Stimulated activated CD8-positive, alpha-beta memory T cell treated with anti-CD3 and anti-CD28 coated beads, Interleukin-12 subunit alpha, Interleukin-12 subunit beta, amount 100 ng/mL, for 24 hours (primary cell): ENCODE measurements around the gene DDX28.

Experiments used
- DNase-seq: peaks from one replicate; pipeline ENCODE4 v3.0.0-alpha.2; 2020; ENCODE audit errors: extremely low read depth

DDX28 gene, protein sequence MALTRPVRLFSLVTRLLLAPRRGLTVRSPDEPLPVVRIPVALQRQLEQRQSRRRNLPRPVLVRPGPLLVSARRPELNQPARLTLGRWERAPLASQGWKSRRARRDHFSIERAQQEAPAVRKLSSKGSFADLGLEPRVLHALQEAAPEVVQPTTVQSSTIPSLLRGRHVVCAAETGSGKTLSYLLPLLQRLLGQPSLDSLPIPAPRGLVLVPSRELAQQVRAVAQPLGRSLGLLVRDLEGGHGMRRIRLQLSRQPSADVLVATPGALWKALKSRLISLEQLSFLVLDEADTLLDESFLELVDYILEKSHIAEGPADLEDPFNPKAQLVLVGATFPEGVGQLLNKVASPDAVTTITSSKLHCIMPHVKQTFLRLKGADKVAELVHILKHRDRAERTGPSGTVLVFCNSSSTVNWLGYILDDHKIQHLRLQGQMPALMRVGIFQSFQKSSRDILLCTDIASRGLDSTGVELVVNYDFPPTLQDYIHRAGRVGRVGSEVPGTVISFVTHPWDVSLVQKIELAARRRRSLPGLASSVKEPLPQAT

DNA sequence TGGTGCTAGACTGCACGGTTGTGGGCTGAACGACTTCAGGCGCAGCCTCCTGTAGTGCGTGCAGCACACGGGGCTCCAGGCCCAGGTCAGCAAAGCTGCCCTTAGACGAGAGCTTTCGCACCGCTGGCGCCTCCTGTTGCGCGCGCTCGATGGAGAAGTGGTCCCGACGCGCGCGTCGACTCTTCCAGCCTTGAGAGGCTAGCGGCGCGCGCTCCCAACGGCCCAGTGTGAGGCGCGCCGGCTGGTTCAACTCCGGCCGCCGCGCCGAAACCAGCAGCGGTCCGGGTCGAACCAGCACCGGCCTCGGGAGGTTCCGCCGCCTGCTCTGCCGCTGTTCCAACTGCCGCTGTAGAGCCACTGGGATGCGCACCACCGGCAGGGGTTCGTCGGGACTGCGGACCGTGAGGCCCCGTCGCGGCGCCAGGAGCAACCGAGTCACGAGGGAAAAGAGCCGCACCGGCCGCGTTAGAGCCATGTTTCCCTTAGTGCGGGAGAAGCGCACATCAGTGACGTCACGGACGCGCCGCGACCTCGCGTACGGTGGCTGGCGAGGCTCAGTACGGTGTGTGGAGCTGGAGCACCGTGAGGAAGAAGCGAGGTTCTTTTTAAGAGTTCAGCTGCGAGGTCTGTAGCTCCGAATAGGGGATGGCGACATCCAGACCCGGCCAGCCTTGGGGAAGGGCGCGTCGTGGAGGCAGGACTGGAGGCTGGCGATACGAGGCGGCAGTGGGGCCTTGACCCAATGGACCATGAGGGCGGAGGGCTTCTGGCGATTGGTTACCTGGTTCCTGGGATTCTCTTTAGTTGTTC, at the start of gene DDX28, which contains the start of gene DUS2:
DDX28 (minus strand) TSS at position 505 of the 810 bp plus-strand sequence; CDS start at position 475, 30 bp downstream.
DUS2 (plus strand) TSS at position 557 of the 810 bp plus-strand sequence. CDS start 14,740 bp downstream, outside the sequence.
- peak; percentile 78 for DNase-seq

GRCh38 chr16:68072038-68072695, 49.1 kb upstream of the DDX28 start:
- no peak for DNase-seq

- no peak for DNase-seq
Measured at GRCh38 chr16:68071518-68071901, 48.5 kb upstream of the DDX28 start.

DNA sequence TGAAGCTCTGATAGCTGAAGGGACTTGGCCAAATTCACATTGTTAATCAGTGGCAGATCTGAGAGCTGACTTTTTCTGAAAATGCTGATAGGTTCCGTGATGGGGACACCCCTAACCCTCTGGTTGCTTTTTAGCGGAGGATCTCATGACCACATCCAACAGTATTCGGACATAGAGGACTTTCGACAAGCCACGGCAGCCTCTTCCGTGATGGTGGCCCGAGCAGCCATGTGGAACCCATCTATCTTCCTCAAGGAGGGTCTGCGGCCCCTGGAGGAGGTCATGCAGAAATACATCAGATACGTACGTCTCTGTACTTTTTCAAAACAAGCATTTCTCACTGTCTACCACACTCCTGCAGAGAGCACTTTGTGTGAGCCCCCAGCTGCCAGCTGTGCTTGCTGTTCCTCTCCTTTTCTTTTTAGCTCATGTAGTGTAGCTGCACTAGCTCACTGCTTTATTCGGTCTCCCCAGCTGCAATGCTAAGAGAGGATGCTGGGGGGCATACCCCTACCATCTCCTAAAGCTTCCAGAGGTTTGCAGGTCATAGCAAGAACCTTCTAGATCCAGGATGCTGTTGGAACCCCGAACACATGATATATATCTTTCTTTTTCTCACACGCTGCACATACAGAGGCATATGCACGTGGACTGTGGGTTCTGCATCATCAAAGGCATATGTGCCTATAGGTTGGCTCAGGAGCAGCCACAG, 47.9 kb upstream of the DDX28 start:
- no peak for DNase-seq

- no peak for DNase-seq
Measured at GRCh38 chr16:68070249-68070730, 47.3 kb upstream of the DDX28 start.

- no peak for DNase-seq
Measured at GRCh38 chr16:68069511-68070248, 46.6 kb upstream of the DDX28 start.

DNA sequence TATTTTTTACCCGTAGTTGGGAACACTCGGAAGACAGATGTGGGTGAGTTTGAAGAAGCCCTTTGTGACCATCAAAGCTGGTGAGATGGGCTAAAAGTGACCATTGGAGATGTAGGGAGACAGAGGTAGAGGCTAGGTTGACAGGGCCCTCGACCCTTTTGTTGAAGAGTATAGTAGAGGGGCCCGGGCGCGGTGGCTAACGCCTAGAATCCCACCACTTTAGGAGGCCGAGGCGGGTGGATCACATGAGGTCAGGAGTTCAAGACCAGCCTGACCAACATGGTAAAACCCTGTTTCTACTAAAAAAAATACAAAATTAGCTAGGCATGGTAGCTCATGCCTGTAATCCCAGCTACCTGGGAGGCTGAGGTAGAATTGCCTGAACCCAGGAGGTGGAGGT, 45.9 kb upstream of the DDX28 start:
- DNase-seq = no peak

DNA sequence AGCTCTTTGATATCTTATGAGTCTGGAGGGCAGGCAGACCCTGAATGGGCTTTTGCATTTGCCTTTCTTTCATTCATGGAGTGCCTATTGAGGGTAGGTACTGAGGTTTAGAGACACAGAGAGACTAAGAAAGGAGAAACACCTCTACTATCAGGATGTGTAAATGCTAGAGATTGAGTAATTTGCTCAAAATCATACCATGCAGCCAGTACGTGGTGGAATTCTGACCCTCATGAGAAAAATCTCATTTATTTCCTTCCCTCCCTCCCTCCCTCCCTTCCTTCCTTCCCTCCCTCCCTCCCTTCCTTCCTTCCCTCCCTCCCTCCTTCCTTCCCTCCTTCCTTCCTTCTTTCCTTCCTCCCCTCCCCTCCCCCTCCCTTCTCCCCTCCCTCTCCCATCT, 43.7 kb upstream of the DDX28 start:
- no peak for DNase-seq

- DNase-seq = no peak
Measured at GRCh38 chr16:68065716-68066305, 42.8 kb upstream of the DDX28 start.

GRCh38 chr16:68064791-68065365, 41.8 kb upstream of the DDX28 start:
- no peak for DNase-seq

- no peak for DNase-seq
Measured at GRCh38 chr16:68062910-68063393, 39.9 kb upstream of the DDX28 start.

DNA sequence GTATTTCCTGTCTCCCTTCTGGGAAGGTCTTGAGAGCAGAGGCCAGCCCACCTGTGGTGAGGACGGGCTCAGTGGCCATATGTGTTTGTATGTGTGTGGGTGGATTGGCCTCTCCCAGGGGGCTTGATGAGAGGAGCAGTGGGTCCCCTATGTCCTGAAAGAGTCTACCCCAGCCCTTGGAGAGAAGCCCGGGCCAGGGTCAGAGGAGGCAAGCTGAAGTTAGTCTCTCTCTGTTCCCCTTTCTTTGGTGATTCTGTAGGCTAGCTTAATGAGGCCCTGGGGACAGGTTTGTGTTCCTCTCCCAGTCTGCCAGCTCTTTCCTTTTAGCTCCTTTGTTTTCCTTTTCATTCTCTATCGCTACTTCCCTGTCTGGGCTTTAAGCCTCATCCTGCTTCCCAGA, 38.4 kb upstream of the DDX28 start:
- no peak for DNase-seq

DNA sequence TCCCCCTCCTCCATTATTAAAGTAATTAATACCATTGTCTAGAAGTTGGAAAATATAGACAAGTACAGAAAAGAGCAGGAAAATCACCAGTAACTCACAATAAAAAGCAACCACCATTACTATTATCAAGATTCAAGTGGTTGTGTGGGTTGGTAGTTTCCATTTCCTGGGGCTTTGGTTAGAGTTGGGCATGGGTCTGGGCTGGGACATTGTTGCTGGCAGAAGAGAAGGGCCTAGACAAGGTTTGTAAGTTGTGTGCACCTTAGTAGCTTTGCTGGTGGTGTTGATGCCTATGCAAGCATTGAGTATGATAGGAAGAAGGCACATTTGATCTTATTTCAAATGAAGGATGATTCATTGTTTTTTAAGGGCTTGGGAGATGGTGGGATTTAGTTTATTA, 36.8 kb upstream of the DDX28 start:
- DNase-seq = no peak

DNA sequence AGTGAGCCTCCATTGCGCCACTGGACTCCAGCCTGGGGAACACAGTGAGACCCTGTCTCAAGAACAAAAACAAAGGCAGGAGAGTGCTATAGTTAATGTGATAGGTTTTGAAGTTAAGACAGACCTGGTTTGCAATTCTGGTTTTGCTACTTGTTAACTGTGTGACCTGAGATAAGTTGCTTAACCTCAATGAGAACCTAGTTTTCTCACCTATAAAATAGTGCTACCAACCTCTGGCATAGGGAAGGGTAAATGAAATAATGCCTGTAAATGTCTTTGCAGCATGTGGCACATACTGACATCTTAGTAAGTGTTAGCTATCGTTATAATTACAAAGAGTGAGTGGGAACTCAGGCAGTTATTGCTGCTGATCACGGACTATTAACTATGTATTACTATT, 32.4 kb upstream of the DDX28 start:
- no peak for DNase-seq

- DNase-seq = no peak
Measured at GRCh38 chr16:68049449-68049848, 26.4 kb upstream of the DDX28 start.

DNA sequence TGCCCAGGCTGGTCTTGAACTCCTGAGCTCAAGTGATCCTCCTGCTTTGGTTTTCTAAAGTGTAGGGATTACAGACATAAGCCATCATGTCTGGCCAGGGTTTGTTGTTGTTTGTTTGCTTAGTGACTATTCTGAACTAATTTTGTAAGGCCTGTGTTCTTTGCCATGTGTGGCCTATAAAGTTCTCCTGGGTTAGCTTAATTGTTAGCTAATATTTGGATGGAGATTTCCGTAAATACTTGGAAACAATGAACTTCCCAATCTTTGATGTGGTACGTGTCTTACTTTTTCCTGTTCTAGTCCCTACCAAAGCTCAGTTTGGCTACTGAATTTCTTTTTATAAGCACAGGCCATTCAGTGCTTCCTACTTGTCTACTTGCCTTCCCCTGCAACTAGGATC, 25.0 kb upstream of the DDX28 start:
- no peak for DNase-seq

DNA sequence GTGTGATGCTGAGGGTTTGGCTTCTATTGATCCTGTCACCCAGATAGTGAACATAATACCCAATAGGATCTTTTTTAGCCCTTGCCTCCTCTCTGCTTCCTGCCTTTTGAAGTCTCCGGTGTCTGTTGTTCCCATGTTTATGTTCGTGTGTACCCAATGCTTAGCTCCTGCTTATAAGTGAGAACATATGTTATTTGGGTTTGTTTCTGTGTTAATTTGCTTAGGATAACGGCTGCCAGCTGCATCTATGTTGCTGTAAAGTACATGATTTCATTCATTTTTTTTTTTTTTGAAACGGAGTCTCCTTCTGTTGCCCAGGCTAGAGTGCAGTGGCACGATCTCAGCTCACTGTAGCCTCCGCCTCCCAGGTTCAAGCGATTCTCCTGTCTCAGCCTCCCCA, 23.1 kb upstream of the DDX28 start:
- DNase-seq = no peak

DNA sequence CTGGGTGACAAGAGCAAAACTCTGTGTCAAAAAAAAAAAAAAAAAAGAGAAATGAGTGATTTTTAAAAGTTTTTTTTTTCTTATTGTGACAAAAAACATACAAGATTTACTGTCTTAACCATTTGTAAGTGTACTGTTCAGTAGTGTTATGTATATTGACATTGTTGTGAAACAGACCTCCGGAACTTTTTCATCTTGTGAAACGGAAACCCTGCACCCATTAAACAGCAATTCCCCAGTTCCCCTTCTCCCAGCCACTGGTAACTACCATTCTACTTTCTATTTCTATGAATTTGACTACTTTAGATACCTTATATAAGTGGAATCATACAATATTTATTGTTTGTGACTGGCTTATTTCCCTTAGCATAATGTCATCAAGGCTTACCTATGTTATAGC, 18.8 kb upstream of the DDX28 start:
- no peak for DNase-seq

DNA sequence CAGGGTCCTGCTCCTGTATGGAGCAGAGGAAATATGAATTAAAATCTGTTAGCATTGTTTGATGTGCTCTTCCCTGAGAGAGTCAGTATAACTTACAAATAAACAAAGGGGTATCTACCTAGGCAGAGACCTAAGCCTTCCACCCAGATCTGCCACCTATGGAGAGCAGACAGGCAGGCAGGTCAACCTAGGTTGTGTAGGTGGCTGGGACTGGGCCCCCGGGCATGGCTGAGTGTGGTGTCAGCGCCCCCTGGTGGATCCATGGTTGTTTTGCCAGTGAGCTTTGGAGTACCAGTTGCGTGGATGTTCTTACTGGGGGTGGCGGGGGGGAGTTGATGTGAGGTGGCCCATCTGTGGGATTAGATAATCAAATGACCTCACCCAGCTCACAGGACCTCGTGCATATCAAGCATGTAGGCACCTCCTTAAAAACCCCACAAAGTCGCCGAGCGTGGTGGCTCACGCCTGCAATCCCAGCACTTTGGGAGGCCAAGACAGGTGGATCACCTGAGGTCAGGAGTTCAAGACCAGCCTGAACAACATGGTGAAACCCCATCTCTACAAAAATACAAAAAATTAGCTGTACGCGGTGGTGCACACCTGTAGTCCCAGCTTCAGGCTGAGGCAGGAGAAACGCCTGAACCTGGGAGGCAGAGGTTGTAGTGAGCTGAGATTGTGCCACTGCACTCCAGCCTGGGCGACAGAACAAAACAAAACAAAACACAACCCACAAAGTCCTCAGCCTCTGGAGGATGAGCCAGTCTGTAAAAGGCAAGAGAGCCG, 17.7 kb upstream of the DDX28 start:
- peak; percentile 67 for DNase-seq
